GM23338 (cell line): ENCODE data around the gene XG. TPM values are rescaled to one million over a fixed set of nuclear protein-coding genes. Genes with fewer than 3 reads are reported as not detected.

Source experiments
- ATAC-seq: fragments of 200-7000 bp; cut with Tn5 transposase; 3 replicates; pipeline ENCODE4 v1.9.1; 2020
- DNase-seq: peaks from one replicate; pipeline ENCODE4 v3.0.0-alpha.2; 2015; ENCODE audit warnings: low spot score
- H2AFZ ChIP-seq: fragments of 200-600 bp; sonication (generic); 2 replicates; pipeline ENCODE4 v1.8.0; 2016; ENCODE audit warnings: antibody characterized with exemption, mild to moderate bottlenecking, moderate library complexity
- H3F3A ChIP-seq: fragments of 200-600 bp; sonication (generic); replicated peaks from 2 replicates; pipeline ENCODE4 v1.8.0; 2017; ENCODE audit warnings: antibody characterized with exemption, mixed run types, low read depth
- H3K27ac ChIP-seq: fragments of 200-600 bp; sonication (generic); 2 replicates; pipeline ENCODE4 v1.6.1; 2016; ENCODE audit warnings: low read depth
- H3K27me3 ChIP-seq: fragments of 200-600 bp; sonication (generic); 2 replicates; pipeline ENCODE4 v1.8.0; 2016; ENCODE audit warnings: mild to moderate bottlenecking, mixed run types, moderate library complexity; ENCODE audit not compliant: insufficient read depth
- H3K36me3 ChIP-seq: fragments of 200-600 bp; sonication (generic); 2 replicates; pipeline ENCODE4 v1.8.0; 2016; ENCODE audit warnings: mild to moderate bottlenecking; ENCODE audit not compliant: insufficient read depth
- H3K4me1 ChIP-seq: fragments of 200-600 bp; sonication (generic); 2 replicates; pipeline ENCODE4 v1.8.0; 2016; ENCODE audit warnings: mild to moderate bottlenecking, moderate library complexity; ENCODE audit not compliant: insufficient read depth
- H3K4me2 ChIP-seq: fragments of 200-600 bp; sonication (generic); 2 replicates; pipeline ENCODE4 v1.7.1; 2017; ENCODE audit warnings: mixed run types
- H3K4me3 ChIP-seq: fragments of 200-600 bp; sonication (generic); 2 replicates; pipeline ENCODE4 v1.6.1; 2016; ENCODE audit warnings: mixed run types
- H3K79me2 ChIP-seq: fragments of 200-600 bp; sonication (generic); replicated peaks from 2 replicates; pipeline ENCODE4 v1.8.0; 2017; ENCODE audit warnings: mild to moderate bottlenecking; ENCODE audit not compliant: insufficient read depth
- H3K9me2 ChIP-seq: fragments of 200-600 bp; sonication (generic); 2 replicates; pipeline ENCODE4 v1.8.0; 2017; ENCODE audit not compliant: insufficient read depth
- H4K20me1 ChIP-seq: fragments of 200-600 bp; sonication (generic); replicated peaks from 2 replicates; pipeline ENCODE4 v1.8.0; 2017; ENCODE audit warnings: mild to moderate bottlenecking; ENCODE audit not compliant: insufficient read depth
- H3K27ac Mint-ChIP-seq: 2 replicates; pipeline ENCODE4 v1.8.0; 2020; ENCODE audit warnings: inconsistent platforms, mild to moderate bottlenecking, moderate library complexity, mixed read lengths
- H3K27me3 Mint-ChIP-seq: 3 replicates; pipeline ENCODE4 v1.8.0; 2022; ENCODE audit warnings: low read depth, mild to moderate bottlenecking, moderate library complexity, mixed read lengths, inconsistent platforms; ENCODE audit not compliant: insufficient read depth, poor library complexity
- H3K36me3 Mint-ChIP-seq: 3 replicates; pipeline ENCODE4 v1.8.0; 2021; ENCODE audit warnings: low read depth, mild to moderate bottlenecking, inconsistent platforms, moderate library complexity, mixed read lengths
- H3K4me1 Mint-ChIP-seq: 3 replicates; pipeline ENCODE4 v1.8.0; 2020; ENCODE audit warnings: mild to moderate bottlenecking, inconsistent platforms, mixed read lengths
- H3K4me3 Mint-ChIP-seq: 3 replicates; pipeline ENCODE4 v1.8.0; 2021; ENCODE audit warnings: moderate library complexity, mild to moderate bottlenecking, inconsistent platforms, mixed read lengths
- H3K9me3 Mint-ChIP-seq: 3 replicates; pipeline ENCODE4 v1.8.0; 2020; ENCODE audit warnings: moderate library complexity, mild to moderate bottlenecking, inconsistent platforms, mixed read lengths
- CREB1 ChIP-seq: fragments of 250-450 bp; sonication (Bioruptor Pico); IDR thresholded peaks from 2 replicates; pipeline ENCODE4 v1.5.0; 2020; ENCODE audit warnings: low read depth, mild to moderate bottlenecking, moderate library complexity
- EZH2 ChIP-seq: fragments of 200-600 bp; sonication (generic); IDR thresholded peaks from one replicate; pipeline ENCODE4 v1.8.0; 2017; ENCODE audit warnings: antibody characterized with exemption, mild to moderate bottlenecking, low read depth; ENCODE audit not compliant: unreplicated experiment
- EZH2phosphoT487 ChIP-seq: fragments of 200-600 bp; sonication (generic); IDR thresholded peaks from one replicate; pipeline ENCODE4 v1.8.1; 2018; ENCODE audit warnings: antibody characterized with exemption; ENCODE audit not compliant: unreplicated experiment
- JUNB ChIP-seq: IDR thresholded peaks from one replicate; pipeline ENCODE4 v1.6.1; 2016; ENCODE audit warnings: antibody characterized with exemption; ENCODE audit not compliant: unreplicated experiment
- NANOG ChIP-seq: IDR thresholded peaks from 2 replicates; pipeline ENCODE4 v1.6.1; 2016; ENCODE audit warnings: antibody characterized with exemption, borderline replicate concordance
- POLR2AphosphoS5 ChIP-seq: IDR thresholded peaks from 2 replicates; pipeline ENCODE4 v1.6.1; 2016; ENCODE audit warnings: antibody characterized with exemption, low read depth
- STAT1 ChIP-seq: IDR thresholded peaks from one replicate; pipeline ENCODE4 v1.6.1; 2016; ENCODE audit warnings: antibody characterized with exemption; ENCODE audit not compliant: unreplicated experiment
- ZNF114 ChIP-seq: fragments of 250-450 bp; sonication (Bioruptor Pico); IDR thresholded peaks from 2 replicates; pipeline ENCODE4 v1.5.0; 2020; ENCODE audit warnings: mild to moderate bottlenecking, moderate library complexity
- ZNF331 ChIP-seq: fragments of 250-450 bp; sonication (Bioruptor Pico); IDR thresholded peaks from 2 replicates; pipeline ENCODE4 v1.5.0; 2020; ENCODE audit warnings: low read depth, mild to moderate bottlenecking, moderate library complexity
- polyA plus RNA-seq: library from polyadenylated mRNA; unstranded; fragments of >200 nt; fragmentation: Nextera tagmentation; extraction: Ambion mirVana; gene quantifications from 2 replicates; pipeline ENCODE4 v1.2.1, GENCODE V29; 2016
- total RNA-seq: library from RNA; depleted of rRNA; stranded (reverse); fragments of >200 nt; shearing (Covaris generic); gene quantifications from 2 replicates; pipeline ENCODE4 v1.2.3, GENCODE V29; 2014
- TF ChIP-seq, protein P1 (sequence below), 2 experiments: fragments of 200-600 bp in 1 of 2; sonication (generic) in 1 of 2; conservative IDR thresholded peaks; 2 replicates each; pipeline versions ENCODE4 v1.5.1 to v1.6.1; 2016 to 2017; ENCODE audit warnings: antibody characterized with exemption in 2 of 2, low read depth in 2 of 2, mild to moderate bottlenecking in 2 of 2, moderate library complexity in 1 of 2
- TF ChIP-seq, protein P2 (sequence below): IDR thresholded peaks from 2 replicates; pipeline ENCODE4 v1.6.1; 2016; ENCODE audit warnings: antibody characterized with exemption
- TF ChIP-seq, protein P3 (sequence below): fragments of 250-450 bp; sonication (Bioruptor Pico); IDR thresholded peaks from 2 replicates; pipeline ENCODE4 v1.5.0; 2020; ENCODE audit warnings: mild to moderate bottlenecking, moderate library complexity
- TF ChIP-seq, protein P4 (sequence below): IDR thresholded peaks from one replicate; pipeline ENCODE4 v1.6.1; 2018; ENCODE audit warnings: antibody characterized with exemption; ENCODE audit not compliant: unreplicated experiment

The XG gene
- total and polyA plus RNA-seq, 2 experiments from 2014 or later, result 0.28 to 0.60 TPM

DNA sequence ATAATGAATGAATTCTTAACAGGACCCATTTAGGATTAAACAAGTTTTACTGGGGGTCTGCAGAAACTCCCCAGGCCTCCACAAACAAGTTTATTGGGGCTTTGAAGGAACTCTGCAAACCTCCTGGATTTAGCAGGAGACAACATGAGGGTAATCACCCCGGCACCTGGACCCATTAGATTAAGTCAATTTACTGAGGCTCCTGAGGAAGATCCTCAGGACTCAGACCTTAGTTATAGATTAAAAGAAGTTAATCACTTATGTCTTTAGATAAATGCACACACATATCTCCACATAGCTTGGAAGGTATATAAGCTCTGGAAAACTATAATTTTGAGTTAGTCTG is 29.4 kb downstream of the XG start:
- no peaks in the 10 kb centered on the region for H3K79me2 ChIP-seq
- peak overlapping the region; percentile 88 for H3K27ac Mint-ChIP-seq
- peak overlapping the region; percentile 27 for H3K4me2 ChIP-seq
- H2AFZ ChIP-seq, result no peak overlapping the region
- H3K4me1 Mint-ChIP-seq, result peaks cover 48% of the 10 kb centered on the region
- peaks cover 10% of the 10 kb centered on the region; the same call in 1 of the 2 replicates for H3F3A ChIP-seq
- H4K20me1 ChIP-seq, result no peaks in the 10 kb centered on the region
- H3K36me3 ChIP-seq, result no peaks in the 10 kb centered on the region
- H3K27me3 Mint-ChIP-seq, result peaks cover 1% of the 10 kb centered on the region
- H3K9me3 Mint-ChIP-seq, result no peaks in the 10 kb centered on the region; the same call in 2 of the 3 replicates
- no peak overlapping the region; the same call in 2 of the 3 replicates for H3K4me3 Mint-ChIP-seq
- H3K36me3 Mint-ChIP-seq, result no peaks in the 10 kb centered on the region
- no peaks in the 10 kb centered on the region for H3K9me2 ChIP-seq
- DNase-seq (no peak), ATAC-seq (peak; percentile 36)
- TF ChIP-seq NANOG, result no peak
- no peak for TF ChIP-seq CREB1 (CRISPR knock-in tag)
- TF ChIP-seq, protein P1, sequence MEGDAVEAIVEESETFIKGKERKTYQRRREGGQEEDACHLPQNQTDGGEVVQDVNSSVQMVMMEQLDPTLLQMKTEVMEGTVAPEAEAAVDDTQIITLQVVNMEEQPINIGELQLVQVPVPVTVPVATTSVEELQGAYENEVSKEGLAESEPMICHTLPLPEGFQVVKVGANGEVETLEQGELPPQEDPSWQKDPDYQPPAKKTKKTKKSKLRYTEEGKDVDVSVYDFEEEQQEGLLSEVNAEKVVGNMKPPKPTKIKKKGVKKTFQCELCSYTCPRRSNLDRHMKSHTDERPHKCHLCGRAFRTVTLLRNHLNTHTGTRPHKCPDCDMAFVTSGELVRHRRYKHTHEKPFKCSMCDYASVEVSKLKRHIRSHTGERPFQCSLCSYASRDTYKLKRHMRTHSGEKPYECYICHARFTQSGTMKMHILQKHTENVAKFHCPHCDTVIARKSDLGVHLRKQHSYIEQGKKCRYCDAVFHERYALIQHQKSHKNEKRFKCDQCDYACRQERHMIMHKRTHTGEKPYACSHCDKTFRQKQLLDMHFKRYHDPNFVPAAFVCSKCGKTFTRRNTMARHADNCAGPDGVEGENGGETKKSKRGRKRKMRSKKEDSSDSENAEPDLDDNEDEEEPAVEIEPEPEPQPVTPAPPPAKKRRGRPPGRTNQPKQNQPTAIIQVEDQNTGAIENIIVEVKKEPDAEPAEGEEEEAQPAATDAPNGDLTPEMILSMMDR (conservative IDR thresholded peaks at IDR 0.05; ENCODE audit: low read depth in 2 of 2), result no peak
- TF ChIP-seq ZNF114 (CRISPR knock-in tag), result no peak
- TF ChIP-seq, protein P2, sequence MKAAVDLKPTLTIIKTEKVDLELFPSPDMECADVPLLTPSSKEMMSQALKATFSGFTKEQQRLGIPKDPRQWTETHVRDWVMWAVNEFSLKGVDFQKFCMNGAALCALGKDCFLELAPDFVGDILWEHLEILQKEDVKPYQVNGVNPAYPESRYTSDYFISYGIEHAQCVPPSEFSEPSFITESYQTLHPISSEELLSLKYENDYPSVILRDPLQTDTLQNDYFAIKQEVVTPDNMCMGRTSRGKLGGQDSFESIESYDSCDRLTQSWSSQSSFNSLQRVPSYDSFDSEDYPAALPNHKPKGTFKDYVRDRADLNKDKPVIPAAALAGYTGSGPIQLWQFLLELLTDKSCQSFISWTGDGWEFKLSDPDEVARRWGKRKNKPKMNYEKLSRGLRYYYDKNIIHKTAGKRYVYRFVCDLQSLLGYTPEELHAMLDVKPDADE, result no peak
- TF ChIP-seq EZH2phosphoT487, result no peak
- TF ChIP-seq STAT1, result no peak
- TF ChIP-seq, protein P3, sequence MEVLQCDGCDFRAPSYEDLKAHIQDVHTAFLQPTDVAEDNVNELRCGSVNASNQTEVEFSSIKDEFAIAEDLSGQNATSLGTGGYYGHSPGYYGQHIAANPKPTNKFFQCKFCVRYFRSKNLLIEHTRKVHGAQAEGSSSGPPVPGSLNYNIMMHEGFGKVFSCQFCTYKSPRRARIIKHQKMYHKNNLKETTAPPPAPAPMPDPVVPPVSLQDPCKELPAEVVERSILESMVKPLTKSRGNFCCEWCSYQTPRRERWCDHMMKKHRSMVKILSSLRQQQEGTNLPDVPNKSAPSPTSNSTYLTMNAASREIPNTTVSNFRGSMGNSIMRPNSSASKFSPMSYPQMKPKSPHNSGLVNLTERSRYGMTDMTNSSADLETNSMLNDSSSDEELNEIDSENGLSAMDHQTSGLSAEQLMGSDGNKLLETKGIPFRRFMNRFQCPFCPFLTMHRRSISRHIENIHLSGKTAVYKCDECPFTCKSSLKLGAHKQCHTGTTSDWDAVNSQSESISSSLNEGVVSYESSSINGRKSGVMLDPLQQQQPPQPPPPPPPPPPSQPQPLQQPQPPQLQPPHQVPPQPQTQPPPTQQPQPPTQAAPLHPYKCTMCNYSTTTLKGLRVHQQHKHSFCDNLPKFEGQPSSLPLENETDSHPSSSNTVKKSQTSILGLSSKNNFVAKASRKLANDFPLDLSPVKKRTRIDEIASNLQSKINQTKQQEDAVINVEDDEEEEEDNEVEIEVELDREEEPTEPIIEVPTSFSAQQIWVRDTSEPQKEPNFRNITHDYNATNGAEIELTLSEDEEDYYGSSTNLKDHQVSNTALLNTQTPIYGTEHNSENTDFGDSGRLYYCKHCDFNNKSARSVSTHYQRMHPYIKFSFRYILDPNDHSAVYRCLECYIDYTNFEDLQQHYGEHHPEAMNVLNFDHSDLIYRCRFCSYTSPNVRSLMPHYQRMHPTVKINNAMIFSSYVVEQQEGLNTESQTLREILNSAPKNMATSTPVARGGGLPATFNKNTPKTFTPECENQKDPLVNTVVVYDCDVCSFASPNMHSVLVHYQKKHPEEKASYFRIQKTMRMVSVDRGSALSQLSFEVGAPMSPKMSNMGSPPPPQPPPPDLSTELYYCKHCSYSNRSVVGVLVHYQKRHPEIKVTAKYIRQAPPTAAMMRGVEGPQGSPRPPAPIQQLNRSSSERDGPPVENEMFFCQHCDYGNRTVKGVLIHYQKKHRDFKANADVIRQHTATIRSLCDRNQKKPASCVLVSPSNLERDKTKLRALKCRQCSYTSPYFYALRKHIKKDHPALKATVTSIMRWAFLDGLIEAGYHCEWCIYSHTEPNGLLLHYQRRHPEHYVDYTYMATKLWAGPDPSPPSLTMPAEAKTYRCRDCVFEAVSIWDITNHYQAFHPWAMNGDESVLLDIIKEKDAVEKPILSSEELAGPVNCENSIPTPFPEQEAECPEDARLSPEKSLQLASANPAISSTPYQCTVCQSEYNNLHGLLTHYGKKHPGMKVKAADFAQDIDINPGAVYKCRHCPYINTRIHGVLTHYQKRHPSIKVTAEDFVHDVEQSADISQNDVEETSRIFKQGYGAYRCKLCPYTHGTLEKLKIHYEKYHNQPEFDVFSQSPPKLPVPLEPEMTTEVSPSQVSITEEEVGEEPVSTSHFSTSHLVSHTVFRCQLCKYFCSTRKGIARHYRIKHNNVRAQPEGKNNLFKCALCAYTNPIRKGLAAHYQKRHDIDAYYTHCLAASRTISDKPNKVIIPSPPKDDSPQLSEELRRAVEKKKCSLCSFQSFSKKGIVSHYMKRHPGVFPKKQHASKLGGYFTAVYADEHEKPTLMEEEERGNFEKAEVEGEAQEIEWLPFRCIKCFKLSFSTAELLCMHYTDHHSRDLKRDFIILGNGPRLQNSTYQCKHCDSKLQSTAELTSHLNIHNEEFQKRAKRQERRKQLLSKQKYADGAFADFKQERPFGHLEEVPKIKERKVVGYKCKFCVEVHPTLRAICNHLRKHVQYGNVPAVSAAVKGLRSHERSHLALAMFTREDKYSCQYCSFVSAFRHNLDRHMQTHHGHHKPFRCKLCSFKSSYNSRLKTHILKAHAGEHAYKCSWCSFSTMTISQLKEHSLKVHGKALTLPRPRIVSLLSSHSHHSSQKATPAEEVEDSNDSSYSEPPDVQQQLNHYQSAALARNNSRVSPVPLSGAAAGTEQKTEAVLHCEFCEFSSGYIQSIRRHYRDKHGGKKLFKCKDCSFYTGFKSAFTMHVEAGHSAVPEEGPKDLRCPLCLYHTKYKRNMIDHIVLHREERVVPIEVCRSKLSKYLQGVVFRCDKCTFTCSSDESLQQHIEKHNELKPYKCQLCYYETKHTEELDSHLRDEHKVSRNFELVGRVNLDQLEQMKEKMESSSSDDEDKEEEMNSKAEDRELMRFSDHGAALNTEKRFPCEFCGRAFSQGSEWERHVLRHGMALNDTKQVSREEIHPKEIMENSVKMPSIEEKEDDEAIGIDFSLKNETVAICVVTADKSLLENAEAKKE, result no peak
- TF ChIP-seq ZNF331 (CRISPR knock-in tag), result no peak
- TF ChIP-seq EZH2, result no peak
- no peak for TF ChIP-seq POLR2AphosphoS5
- no peak for TF ChIP-seq JUNB
- TF ChIP-seq, protein P4, sequence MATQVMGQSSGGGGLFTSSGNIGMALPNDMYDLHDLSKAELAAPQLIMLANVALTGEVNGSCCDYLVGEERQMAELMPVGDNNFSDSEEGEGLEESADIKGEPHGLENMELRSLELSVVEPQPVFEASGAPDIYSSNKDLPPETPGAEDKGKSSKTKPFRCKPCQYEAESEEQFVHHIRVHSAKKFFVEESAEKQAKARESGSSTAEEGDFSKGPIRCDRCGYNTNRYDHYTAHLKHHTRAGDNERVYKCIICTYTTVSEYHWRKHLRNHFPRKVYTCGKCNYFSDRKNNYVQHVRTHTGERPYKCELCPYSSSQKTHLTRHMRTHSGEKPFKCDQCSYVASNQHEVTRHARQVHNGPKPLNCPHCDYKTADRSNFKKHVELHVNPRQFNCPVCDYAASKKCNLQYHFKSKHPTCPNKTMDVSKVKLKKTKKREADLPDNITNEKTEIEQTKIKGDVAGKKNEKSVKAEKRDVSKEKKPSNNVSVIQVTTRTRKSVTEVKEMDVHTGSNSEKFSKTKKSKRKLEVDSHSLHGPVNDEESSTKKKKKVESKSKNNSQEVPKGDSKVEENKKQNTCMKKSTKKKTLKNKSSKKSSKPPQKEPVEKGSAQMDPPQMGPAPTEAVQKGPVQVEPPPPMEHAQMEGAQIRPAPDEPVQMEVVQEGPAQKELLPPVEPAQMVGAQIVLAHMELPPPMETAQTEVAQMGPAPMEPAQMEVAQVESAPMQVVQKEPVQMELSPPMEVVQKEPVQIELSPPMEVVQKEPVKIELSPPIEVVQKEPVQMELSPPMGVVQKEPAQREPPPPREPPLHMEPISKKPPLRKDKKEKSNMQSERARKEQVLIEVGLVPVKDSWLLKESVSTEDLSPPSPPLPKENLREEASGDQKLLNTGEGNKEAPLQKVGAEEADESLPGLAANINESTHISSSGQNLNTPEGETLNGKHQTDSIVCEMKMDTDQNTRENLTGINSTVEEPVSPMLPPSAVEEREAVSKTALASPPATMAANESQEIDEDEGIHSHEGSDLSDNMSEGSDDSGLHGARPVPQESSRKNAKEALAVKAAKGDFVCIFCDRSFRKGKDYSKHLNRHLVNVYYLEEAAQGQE, result no peak
- peak overlapping the region; percentile 98 for H3K27ac ChIP-seq
- H3K4me3 ChIP-seq, result 0 out of 2 replicates have a peak overlapping the region, but pooled peaks have one; percentile 1
- no peaks in the 10 kb centered on the region for H3K27me3 ChIP-seq
- H3K4me1 ChIP-seq, result peaks cover 51% of the 10 kb centered on the region
